Measurements from ENCODE around the gene EFCAB10.

The EFCAB10 gene, protein sequence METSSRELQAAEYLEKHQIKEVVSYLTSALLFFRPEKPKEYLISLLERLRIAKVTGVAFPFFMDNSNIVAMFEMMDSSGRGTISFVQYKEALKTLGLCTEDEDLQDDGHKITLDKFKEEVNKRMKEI

DNA sequence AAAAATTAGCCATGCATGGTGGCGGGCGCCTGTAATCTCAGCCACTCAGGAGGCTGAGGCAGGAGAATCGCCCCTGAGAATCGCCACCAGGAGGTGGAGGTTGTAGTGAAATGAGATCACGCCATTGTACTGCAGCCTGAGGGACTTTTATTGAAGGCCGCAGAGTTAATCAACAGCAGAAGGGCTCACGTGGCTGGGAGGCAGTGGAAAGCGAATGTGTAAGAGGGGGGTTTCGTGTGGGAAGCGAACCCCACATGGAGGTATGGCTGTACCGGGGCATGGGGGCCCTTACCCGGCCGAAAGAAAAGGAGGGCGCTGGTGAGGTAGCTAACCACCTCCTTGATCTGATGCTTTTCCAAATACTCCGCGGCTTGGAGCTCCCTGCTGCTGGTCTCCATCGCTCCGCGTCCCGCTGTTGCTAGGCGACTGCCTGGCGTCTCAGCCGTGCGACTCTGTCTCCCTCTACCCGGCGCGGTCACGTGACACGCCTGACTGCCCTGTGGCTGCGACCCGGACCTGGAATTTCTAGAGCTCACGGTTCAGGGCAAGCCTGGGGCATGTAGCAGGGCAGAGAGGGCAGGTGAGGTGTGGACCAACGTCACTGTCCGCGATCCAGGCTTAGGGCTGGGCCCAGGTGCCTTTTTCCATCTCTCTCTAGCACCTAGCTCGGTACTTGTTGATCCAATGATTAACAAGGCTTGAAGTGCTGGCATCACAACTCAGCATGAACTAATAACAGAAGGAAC, at the start of gene EFCAB10:
Gene EFCAB10 (minus strand): TSS at position 428 of the 746 bp plus-strand sequence. CDS start 30 bp downstream, at position 398.
- DNase-seq (ENCODE audit: low spot score): peak; percentile 63

DNA sequence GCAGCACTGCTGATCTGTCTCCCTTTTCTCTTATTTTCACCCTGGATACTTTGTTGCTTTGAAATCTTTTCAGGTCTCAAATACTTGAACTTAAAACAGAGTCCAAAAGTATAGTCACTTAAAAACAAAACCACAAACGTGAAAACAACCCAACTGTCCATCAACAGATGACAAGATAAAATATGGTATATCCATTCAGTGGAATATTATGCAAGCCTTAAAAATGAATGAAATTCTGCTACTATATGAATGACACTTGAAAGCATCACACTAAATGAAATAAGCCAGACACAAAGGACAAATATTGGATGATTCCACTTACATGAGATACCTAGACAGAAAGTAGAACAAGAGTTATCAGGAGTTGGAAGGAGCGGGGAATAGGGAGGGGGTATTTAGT, 44.7 kb upstream of the EFCAB10 start:
- no peak for DNase-seq (ENCODE audit: low spot score)

DNA sequence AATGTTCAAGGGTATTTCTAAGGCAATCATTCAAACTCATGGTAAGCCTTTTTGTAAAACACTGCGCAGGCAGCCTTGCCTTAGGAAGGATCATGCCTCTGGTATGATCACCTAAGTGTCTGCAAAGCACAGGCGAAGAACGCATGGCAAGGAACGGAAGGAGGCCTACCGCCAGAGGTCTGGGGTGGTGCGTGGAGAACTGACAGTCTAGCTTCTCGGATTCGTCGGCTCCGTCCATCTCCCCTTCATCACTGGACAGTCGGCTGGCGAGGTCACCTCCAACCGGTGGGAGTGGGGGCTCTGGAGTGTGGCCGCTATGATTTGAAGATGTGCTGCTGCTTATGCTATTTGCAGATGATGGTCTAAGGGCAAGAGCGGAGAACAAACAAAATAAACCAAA, 42.6 kb upstream of the EFCAB10 start:
- DNase-seq (ENCODE audit: low spot score): no peak

DNA sequence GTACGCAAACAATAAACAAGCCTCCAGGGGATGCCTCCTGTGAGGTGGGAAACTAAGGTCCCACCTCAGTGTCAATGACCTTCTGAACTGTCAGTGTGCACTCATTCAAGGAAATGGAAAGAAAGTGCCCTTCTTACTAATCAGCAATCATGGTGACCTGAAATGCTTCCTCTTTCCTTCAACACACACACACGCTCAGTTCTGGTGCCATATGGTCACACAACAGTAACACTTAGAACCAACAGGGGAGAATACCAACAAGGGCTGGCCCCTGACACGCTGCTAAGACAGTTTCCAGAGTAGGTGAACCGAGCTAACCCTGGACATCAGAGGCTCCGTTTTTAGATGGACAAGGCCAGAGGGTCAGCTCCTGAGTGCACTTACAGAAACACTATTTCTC, 42.1 kb upstream of the EFCAB10 start:
- no peak for DNase-seq (ENCODE audit: low spot score)

DNA sequence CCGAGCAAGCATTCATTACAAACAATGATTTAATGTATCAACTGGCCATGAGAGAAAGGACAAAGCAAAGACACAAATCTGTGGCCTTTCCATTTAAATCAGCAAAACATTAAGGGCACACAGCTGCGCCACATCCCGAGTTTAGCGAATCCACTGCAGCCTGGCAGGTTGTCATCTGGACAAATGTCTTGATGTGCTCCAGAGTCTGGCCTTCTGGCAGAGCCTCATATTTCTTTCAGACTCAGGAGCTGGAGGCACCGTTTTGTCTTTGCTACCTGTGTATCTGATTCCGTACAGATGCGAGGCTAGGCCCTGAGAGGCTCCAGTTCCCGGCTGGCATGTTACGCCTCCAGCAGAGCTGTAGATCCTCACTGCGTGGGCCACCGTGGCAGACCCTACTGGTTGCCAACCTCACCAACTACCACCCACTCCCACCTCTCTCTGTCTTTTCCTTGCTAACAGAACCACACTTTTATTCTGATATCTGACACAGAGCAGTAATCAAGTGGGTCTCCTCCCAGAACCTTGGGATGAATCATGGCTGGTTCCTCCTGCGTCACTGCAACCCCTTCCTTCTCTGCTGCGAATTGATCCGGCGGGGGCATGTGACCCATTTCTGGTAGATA, 40.9 kb upstream of the EFCAB10 start:
- DNase-seq (ENCODE audit: low spot score): no peak

DNA sequence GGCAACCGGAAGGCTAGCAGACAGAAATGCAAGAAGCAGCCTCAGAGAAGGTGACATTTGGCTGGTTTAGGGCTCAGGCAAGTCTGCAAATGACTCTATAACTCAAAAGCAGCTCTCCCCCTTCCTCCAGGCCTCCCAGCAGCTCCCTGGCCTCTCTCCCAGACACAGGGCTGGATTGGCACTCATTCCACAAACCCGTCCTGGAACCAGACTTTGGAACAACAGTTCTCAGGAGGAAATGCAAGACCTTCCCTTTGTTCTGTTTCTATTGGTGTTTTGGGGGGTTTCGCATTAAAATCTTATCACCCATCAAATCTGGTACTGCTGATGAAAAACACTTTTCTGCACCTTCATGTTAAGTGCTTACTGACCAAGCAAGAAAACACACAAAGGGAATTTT, 40.3 kb upstream of the EFCAB10 start:
- no peak for DNase-seq (ENCODE audit: low spot score)

DNA sequence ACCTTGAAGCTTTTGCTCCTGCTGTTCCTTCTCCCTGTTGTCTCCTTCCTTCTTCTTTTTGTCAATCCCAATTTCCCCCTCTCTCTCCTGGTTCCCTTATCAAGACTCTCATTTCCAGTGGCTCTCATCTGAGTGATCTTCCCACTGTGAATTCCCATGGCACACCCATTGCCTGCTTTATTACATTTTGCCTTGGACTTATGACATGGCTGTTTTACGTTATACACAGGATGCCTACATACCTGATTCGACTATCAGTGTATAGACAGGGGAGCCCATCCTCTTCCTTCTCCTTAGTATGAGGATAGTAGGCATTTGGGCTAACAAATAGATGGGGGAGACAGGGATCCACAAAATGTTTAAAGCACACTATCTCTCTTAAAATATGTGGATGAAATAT, 39.9 kb upstream of the EFCAB10 start:
- DNase-seq (ENCODE audit: low spot score): no peak

DNA sequence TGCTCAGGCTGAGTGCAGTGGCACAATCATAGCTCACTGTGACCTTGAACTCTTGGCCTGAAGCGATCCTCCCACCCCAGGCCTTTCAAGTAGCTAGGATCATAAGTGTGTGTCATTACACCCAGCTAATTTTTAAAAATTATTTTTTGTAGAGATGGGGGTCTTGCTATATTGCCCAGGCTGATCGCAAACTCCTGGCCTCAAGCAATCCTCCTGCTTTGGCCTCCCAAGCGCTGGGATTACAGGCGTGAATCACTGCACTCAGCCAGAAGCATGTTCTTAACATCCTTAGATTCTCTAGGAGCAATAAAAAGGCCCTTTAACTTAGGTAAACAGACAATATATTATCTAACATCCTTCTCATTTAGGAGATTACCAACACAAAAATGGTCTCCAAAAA, 38.3 kb upstream of the EFCAB10 start:
- DNase-seq (ENCODE audit: low spot score): no peak

DNA sequence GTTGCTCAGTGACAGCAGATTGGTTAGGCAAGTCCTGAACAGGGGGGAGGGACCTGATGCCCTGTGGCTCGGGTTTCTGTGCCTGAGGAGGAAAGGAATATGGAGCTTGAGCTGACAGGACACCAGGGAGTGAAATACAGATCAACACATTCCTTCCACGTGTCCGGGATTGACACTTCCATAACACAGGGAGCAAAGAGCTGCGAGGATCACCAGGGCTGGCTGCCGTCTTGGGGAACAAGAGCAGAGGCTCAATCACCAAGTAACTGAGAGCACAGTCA, 36.7 kb upstream of the EFCAB10 start:
- DNase-seq (ENCODE audit: low spot score): no peak

DNA sequence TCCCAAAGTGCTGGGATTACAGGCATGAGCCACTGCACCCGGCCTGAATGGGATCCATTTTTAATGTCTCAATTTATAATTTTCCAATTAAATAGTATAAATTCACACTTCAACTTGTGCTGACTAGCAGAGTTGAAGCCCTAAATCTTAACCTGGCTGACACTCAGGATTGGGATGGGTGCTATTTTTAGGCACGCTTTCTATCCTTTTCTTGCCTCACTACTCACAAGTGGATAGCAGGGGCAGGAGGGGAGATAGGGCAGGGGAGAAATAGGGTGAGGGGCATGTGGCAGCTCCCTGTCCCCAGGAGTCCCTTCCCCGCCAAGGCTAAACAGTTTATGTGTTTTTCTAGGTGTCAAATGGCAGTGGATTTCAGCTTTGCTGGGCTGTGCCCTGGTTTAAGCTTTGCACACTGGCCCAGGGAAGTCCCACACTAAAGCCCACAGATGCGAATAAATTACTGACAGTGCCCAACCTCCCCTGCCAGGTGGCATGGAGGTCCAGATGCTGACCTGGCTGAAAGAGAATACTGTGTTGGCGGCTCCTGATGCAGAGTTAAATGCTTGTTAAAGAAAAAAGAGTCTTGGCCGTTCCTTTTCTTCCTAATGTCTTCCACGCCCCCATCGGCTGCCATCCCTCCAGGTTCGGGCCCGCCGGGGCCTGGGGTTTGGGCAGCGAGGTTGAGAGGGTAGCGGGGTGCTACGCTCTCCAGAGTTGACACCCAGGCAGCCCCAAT, 36.2 kb upstream of the EFCAB10 start:
- no peak for DNase-seq (ENCODE audit: low spot score)

DNA sequence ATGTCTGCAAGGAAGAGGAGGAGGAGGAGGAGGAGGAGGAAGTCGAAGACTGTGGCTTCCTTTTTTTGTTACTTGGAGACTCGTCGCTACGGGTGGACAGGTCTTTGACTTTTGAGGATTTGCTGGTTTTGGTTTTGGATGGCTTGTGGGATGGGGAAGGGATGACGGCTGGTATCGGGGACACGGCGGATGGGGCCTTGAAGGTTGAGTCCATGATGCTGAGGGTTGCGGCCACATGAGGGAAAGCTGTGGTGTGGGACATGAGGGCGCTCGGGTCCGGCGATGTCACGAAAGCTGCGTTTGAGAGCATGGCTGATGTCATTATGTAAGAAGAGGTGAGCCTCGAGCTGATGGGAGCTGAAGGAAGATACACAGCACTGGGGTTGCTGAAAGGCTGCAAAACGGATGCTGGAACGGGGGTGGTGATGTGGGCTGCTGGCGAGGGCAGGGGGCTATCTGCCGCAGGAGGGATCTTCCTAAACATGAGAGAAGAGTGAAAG, 33.1 kb upstream of the EFCAB10 start:
- DNase-seq (ENCODE audit: low spot score): no peak

DNA sequence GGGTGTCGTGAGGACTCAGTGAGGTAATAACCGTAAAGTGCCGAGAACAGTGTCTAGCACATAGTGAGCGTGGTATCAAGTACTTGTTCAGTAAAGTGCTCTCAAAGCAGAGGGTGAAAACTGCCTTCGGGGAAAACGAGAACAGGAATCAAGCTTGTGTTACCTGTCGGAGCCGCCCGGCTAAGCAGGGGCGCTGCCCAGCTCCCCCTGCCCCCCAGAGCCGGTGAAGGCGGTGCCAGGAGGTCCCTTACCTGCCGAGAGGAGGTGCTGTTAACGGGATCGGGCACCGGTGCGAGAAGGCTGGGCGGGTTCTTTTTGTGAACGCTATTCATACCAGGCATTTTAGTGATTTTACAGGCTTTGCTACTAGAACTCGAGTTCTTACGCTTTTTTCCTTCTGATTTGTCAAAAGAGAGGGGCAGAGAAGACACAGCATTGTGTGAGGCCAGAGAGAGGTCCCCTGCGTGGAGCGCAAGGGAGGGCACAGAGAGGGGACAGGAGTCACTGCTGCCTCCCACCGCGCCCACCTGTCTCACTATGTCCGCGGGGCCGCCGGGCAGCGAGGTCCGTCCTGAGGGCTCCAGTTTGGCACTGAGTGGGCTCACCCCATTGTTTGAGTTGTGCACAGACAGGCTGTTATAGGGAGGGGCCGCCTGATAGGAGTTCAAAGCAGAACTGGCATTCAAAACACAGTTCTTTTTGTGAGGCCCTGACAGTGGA, 32.5 kb upstream of the EFCAB10 start:
- no peak for DNase-seq (ENCODE audit: low spot score)

DNA sequence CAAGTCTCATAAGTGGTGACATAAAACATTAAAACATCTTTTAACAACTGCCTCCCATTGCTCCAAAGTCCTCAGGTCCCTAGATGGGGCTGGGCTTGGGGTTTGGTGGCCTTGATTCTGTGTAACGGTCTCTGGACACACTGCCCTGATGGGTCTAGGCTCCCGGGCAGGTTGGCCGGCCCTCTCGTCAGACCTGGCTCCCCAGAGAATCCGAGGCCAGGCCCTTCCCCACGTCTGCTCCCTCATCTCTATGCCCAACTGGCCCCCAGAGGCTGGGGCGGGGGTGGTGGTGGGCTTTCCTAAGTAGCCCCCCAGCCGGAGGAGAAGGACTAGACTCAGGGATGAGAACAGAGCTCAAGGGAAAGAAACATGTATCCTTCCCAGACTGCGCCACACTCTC, 31.5 kb upstream of the EFCAB10 start:
- no peak for DNase-seq (ENCODE audit: low spot score)

DNA sequence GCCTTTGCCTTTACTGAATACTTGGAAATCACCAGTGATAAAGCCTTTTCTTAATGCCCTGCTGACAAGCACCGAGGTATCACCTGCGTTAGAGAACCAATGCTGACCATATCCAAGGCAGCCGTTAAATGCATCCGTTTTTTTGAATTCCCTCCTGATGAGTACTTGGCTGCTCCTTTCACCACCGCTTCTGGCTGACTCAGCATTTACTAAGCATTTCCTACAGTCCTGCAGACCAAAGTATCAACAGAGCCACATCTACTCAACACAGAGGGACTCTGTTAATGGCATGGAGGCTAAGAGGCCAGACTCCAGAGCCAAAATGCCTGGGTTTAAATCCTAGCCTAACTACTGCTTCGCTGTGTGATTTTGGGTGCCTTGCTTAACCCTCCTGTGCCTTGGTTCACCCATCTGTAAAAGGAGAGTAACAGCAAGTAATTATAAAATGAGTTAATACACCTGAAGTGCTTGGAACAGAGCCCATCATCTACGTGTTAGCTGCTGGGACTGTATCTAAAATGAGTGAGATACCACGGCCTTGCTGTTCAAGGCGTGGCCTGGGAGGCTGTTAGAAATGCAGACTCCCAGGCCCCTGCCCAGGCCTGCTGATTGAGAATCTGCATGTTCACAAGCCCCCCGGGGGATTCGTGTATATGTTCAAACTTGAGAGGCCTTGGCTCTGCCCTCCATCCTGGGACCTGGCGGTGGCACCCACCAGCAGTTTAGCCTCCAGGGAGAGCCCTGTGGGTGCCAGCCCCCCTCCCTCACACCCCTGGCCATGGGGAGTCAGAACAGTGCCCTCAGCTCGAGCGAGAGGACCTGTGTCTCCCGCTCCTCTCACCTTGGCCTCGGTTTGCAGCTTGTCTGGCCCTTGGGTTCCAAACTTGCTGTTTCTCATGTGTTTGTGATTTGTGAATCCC, 30.8 kb upstream of the EFCAB10 start:
- DNase-seq (ENCODE audit: low spot score): no peak

DNA sequence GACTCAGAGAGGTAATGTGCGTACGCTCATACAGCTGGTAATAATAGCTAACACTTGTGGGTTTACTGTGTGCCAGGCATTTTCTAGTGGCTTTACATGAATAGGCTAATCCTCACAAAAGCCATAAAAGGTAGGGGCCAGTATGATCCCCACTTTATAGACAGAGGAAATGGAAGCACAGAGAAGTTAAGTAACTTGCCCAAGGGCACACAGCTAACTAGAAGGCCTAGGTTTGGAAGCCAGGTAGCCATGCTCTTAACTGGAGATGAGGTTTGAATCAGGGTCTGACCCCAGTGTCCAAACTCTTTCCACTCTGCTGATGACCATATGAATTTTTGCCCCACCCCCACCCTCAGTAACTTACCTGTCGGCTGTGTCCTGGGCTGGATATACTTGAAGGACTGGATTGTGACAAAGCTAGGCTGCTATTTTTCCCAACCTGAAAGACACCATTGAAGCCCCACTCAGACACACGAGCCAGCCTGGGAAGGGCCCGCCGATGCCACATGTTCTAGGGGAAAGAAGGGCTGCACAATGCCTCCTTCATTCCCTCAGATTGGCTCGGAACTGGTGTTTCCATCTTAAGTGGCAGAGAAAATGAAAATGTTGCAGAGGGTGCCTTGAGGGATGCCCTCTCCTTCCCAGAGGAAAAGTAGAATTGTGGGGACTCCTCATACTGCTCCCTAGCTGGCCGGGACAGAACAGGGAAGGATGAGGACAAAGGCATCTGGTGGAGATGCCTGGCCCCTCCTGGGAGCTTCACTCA, 29.1 kb upstream of the EFCAB10 start:
- no peak for DNase-seq (ENCODE audit: low spot score)

DNA sequence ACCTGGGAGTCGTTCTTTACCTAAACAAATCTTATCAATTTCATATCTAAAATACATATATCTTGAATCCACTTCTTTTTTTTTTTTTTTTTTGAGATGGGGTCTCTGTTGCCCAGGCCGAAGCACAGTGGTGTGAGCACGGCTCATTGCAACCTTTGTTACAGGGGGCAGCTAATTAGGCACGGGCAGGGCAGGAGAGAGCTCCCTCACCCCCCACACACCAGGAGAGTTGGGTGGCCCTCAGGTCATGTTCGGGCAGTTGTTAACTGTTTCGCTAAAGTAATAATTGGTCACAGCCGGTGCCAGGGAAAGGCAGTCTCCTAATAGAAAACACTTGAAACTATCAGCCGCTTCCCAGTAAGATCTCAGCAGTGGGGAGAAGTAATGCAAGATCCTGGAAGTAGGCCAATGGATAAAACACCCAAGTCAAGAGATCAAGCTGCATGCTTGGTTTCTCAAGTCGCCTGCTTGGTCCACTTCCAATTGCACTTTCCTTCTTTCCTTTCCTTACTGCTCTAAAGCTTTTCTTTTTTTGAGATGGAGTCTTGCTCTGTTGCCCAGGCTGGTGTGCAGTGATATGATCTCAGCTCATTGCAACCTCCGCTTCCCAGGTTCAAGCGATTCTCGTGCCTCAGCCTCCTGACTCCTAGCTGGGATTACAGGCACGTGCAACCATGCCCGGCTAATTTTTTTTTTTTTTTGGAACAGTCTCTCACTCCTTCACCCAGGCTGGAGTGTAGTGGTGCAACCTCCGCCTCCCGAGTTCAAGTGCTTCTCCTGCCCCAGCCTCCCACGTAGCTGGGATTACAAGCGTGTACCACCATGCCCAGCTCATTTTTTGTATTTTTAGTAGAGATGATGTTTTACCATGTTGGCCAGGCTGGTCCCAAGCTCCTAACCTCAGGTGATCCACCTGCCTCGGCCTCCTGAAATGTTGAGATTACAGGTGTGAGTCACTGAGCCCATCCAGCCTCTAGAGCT, 21.3 kb upstream of the EFCAB10 start:
- DNase-seq (ENCODE audit: low spot score): no peak

DNA sequence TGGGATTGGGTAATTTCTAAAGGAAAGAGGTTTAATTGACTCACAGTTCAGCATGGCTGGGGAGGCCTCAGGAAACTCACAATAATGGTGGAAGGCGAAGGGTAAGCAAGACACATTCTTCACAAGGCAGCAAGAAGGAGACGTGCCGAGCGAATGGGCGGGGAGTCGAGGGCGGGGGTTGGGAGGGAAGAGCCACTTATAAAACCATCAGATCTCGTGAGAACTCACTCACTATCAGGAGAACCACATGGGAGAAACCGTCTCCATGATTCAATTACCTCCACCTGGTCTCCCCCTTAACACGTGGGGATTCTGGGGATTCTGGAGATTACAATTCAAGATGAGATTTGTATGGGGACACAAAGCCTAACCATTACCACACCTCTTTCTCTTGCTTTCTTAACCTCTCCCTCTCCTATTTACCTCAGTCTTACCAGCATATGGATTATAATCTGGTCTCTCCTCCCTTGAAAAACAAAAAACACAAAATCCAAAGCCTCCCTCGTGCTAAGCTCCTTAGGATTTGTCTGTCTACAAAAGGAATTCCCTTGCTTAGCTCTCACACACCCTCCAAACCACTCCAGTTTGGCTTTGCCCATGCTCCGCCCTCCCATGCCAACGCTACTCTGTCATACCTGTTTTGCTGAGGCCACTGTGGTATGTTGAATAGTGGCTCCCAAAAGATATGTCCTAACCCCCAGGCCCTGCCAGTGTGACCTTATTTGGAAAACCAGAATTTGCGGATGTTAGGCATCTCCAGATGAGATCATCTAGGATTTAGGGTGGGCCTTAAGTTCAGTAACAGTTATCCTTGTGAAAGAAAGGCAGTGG, 19.6 kb upstream of the EFCAB10 start:
- no peak for DNase-seq (ENCODE audit: low spot score)

DNA sequence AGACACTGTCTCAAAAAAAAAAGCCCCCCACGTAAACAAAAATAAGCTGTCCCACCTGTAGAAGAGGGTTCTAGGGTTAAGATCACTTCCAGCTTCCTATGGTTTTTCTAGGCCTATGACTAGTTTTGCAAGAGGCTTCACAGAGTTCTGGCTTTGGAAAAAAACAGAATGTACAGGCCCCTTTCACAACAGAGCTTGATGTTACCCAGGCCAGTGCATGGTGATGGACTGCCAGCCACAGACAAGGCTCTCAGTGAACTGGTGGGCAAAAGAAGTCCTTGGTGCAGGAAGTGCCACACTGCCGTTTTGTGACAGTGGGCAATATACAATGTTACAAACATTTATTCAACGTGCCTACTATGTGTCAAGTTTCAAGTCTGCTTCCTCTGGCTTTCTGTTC, 18.3 kb upstream of the EFCAB10 start:
- DNase-seq (ENCODE audit: low spot score): no peak

Measured in activated CD4-positive, alpha-beta T cell treated with anti-CD3 and anti-CD28 coated beads, Interleukin-2, Interleukin-4, amounts not matched to agents 100 ng/mL and 50 ng/mL, durations not matched to agents 16 hours and 8 hours (primary cell).